Vagina (tissue), 2 donors: Measurements from ENCODE around the gene CHD9. TPM values are rescaled to one million over a fixed set of nuclear protein-coding genes. Genes with fewer than 3 reads are reported as not detected.
A peak's percentile ranks its signal among the peaks of the same experiment; 100 is the strongest.

Source experiments
- DNase-seq, 2 donors: peaks; one replicate each; pipeline ENCODE4 v3.0.0-alpha.2; 2017; ENCODE audit errors: extremely low spot score in 2 of 2
- H3K27ac ChIP-seq: fragments of 200-600 bp; sonication (generic); one replicate; pipeline ENCODE4 v1.5.1; 2019
- H3K27me3 ChIP-seq: fragments of 200-600 bp; sonication (generic); one replicate; pipeline ENCODE4 v1.5.1; 2019
- H3K36me3 ChIP-seq, 2 donors: fragments of 200-600 bp; sonication (generic); one replicate each; pipeline ENCODE4 v1.5.1; 2017 to 2019
- H3K4me1 ChIP-seq: fragments of 200-600 bp; sonication (generic); one replicate; pipeline ENCODE4 v1.5.1; 2019
- H3K4me3 ChIP-seq, 2 donors: fragments of 200-600 bp; sonication (generic); 1 replicate in 1 of 2; 2 replicates in 1 of 2; pipeline ENCODE4 v1.5.1; 2016 to 2019
- H3K9me3 ChIP-seq: fragments of 200-600 bp; sonication (generic); one replicate; pipeline ENCODE4 v1.5.1; 2019
- POLR2A ChIP-seq, 2 donors: fragments of 450-650 bp; IDR thresholded peaks; one replicate each; pipeline ENCODE4 v1.6.1; 2017; ENCODE audit warnings: antibody characterized with exemption in 2 of 2, mild to moderate bottlenecking in 2 of 2, moderate library complexity in 2 of 2
- POLR2AphosphoS5 ChIP-seq, 2 donors: sonication (generic); formaldehyde crosslinking; IDR thresholded peaks; one replicate each; pipeline ENCODE4 v1.9.0; 2017; ENCODE audit warnings: antibody characterized with exemption in 2 of 2, mild to moderate bottlenecking in 2 of 2, low read depth in 1 of 2; ENCODE audit not compliant: insufficient read depth in 1 of 2
- intact Hi-C: fragments of 100-400 bp; cut with DNase I; formaldehyde crosslinking; loops from one replicate; pipeline ENCODE4 v1.15.1; 2023
- total RNA-seq: library from RNA; depleted of rRNA; stranded (reverse); fragments of >200 nt; gene quantifications from one replicate; pipeline ENCODE4 v1.2.3, GENCODE V29; 2016
- TF ChIP-seq, protein P1 (sequence below), 3 experiments: fragments of 450-650 bp in 2 of 3; fragments of 200-600 bp in 1 of 3; sonication (generic) in 1 of 3; IDR thresholded peaks; one replicate each; pipeline ENCODE4 v1.5.1; 2017 to 2019; ENCODE audit warnings: antibody characterized with exemption in 3 of 3, mild to moderate bottlenecking in 2 of 3, moderate library complexity in 2 of 3

Gene CHD9
- total RNA-seq, 1 donor from 2014 or later: 77.6 TPM

DNA sequence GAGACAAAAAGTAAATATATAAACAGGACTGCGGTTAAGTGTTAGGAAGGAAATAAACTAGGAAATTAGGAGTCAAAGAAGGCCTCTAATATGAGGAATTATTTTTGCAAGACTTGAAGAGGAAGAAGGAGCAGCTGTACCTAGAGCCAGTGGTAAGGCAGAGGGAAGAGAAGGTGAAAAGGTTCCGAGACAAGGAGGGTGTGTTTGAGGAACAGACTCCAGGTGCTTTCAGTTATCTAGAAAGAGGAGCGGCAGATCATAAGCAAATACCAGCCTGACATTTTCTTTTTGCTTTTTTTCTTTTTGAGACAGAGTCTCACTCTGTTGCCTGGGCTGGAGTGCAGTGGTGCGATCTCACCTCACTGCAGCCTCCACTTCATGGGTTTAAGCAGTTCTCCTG, 61.0 kb downstream of the CHD9 start:
- no peaks in the 10 kb centered on the region for H3K4me1 ChIP-seq
- H3K36me3 ChIP-seq: no peaks in the 10 kb centered on the region
- H3K27ac ChIP-seq: no peak overlapping the region
- TF ChIP-seq, protein P1, sequence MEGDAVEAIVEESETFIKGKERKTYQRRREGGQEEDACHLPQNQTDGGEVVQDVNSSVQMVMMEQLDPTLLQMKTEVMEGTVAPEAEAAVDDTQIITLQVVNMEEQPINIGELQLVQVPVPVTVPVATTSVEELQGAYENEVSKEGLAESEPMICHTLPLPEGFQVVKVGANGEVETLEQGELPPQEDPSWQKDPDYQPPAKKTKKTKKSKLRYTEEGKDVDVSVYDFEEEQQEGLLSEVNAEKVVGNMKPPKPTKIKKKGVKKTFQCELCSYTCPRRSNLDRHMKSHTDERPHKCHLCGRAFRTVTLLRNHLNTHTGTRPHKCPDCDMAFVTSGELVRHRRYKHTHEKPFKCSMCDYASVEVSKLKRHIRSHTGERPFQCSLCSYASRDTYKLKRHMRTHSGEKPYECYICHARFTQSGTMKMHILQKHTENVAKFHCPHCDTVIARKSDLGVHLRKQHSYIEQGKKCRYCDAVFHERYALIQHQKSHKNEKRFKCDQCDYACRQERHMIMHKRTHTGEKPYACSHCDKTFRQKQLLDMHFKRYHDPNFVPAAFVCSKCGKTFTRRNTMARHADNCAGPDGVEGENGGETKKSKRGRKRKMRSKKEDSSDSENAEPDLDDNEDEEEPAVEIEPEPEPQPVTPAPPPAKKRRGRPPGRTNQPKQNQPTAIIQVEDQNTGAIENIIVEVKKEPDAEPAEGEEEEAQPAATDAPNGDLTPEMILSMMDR (IDR thresholded peaks at IDR 0.05): no peak
- TF ChIP-seq POLR2A (IDR thresholded peaks at IDR 0.05): no peak
- no peak for TF ChIP-seq POLR2AphosphoS5 (IDR thresholded peaks at IDR 0.05; ENCODE audit: insufficient read depth in 1 of 2, low read depth in 1 of 2)
- no peaks in the 10 kb centered on the region for H3K27me3 ChIP-seq
- H3K9me3 ChIP-seq: no peaks in the 10 kb centered on the region
- peak in 1 of 2 donors; percentile 13 for DNase-seq
- intact Hi-C loops: no loop called here
- H3K4me3 ChIP-seq: no peak overlapping the region

DNA sequence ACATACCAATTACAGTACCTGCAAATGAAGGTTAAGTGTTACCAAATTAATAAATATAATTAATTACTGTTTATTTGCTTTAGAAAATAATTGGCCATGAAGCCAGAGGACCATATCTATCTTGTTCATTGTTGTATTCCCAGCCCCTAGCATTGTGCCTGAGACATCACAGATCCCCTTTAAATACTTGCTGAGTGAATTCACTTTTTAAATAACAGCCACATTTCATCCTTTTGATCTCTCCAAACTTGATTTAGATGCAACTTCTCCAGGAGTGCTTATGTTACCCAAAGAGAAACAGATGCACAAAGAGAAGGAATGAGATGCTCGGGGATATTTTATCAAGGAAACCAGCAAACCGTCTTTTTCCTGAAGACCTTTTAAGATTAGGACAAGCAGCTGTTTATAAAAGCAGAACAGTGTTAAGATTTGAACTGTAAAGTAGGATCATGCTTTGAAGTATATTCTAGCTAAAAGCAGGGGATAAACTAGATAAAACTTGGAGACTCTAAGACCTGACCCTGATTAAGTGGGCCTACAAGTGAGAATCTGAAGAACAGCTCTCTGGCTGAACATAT, 66.3 kb downstream of the CHD9 start:
- H3K36me3 ChIP-seq: no peaks in the 10 kb centered on the region
- H3K27ac ChIP-seq: no peak overlapping the region
- H3K4me1 ChIP-seq: no peaks in the 10 kb centered on the region
- DNase-seq: no peak
- no peaks in the 10 kb centered on the region for H3K9me3 ChIP-seq
- H3K27me3 ChIP-seq: no peaks in the 10 kb centered on the region
- intact Hi-C loops: no loop called here
- H3K4me3 ChIP-seq: no peak overlapping the region
- no peak for TF ChIP-seq POLR2A (IDR thresholded peaks at IDR 0.05)
- no peak for TF ChIP-seq POLR2AphosphoS5 (IDR thresholded peaks at IDR 0.05; ENCODE audit: insufficient read depth in 1 of 2, low read depth in 1 of 2)
- TF ChIP-seq, protein P1 (IDR thresholded peaks at IDR 0.05): no peak

DNA sequence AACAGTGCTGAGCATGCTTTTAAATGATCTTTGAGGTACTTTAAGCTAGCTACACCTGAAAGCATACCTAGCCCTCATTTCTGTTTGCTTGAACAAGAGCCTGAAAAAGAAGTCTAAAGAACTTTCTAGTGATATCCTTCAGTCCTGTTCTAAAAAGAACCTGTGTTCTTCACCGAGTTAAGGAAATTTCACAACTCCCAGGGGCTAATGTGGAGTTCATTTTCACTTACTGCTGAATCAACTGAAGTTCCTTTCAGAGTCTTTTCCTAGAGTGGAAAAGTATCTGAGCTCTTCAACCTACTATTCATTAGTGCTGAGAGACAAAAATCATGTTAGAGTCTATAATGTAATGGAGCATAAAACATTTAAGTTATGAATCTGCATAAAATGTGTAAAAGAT, 66.9 kb downstream of the CHD9 start:
- Histone ChIP-seq H3K36me3 (no peaks in the 10 kb centered on the region), H3K27ac (no peak overlapping the region), H3K27me3 (no peaks in the 10 kb centered on the region), H3K4me3 (no peak overlapping the region), H3K4me1 (no peaks in the 10 kb centered on the region), H3K9me3 (no peaks in the 10 kb centered on the region)
- intact Hi-C loops: no loop called here
- no peak for DNase-seq
- TF ChIP-seq POLR2A (IDR thresholded peaks at IDR 0.05) (no peak), POLR2AphosphoS5 (IDR thresholded peaks at IDR 0.05; ENCODE audit: insufficient read depth in 1 of 2, low read depth in 1 of 2) (no peak)
- TF ChIP-seq, protein P1 (IDR thresholded peaks at IDR 0.05): no peak

DNA sequence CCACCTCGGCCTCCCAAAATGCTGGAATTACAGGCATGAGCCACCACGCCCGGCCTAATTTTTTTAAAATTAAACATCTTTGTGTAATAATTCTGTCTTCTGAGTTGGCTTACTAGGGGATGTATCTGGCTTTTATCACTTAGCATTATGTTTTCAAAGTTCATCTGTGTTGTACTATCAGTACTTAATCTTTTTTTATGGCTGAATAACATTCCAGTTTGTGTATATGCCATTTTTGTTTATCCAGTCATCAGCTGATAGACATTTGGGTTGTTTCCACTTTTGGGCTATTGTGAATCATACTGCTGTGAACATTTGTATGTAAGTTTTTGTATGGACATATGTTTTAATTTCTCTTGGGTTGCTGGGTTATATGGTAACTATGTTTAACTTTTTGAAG, 69.0 kb downstream of the CHD9 start:
- intact Hi-C loops: no loop called here
- no peaks in the 10 kb centered on the region for H3K36me3 ChIP-seq
- TF ChIP-seq POLR2AphosphoS5 (IDR thresholded peaks at IDR 0.05; ENCODE audit: insufficient read depth in 1 of 2, low read depth in 1 of 2) (no peak), POLR2A (IDR thresholded peaks at IDR 0.05) (no peak)
- no peaks in the 10 kb centered on the region for H3K9me3 ChIP-seq
- DNase-seq: no peak
- no peak overlapping the region for H3K27ac ChIP-seq
- no peak overlapping the region for H3K4me3 ChIP-seq
- H3K4me1 ChIP-seq: no peaks in the 10 kb centered on the region
- no peaks in the 10 kb centered on the region for H3K27me3 ChIP-seq

DNA sequence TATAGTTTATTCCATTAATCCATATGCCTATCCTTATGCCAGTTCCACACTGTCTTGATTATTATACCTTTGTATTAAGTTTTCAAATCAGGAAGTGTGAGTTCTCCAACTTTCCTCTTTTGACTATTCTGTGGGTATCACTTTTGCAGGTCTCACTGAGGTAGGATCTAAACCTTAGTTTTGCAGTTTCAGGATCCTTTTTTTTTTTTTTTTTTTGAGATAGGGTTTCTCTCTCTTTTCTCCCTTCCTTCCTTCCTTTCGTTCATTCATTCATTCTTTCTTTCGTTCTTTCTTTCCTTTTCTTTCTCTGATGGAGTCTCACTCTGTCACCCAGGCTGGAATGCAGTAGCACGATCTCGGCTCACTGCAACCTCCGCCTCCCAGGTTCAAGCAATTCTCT, 71.6 kb downstream of the CHD9 start:
- peaks cover 12% of the 10 kb centered on the region for H3K4me1 ChIP-seq
- no peak overlapping the region for H3K4me3 ChIP-seq
- intact Hi-C loops: no loop called here
- H3K27ac ChIP-seq: no peak overlapping the region
- H3K9me3 ChIP-seq: no peaks in the 10 kb centered on the region
- no peaks in the 10 kb centered on the region for H3K27me3 ChIP-seq
- TF ChIP-seq, protein P1 (IDR thresholded peaks at IDR 0.05): no peak
- TF ChIP-seq POLR2A (IDR thresholded peaks at IDR 0.05): no peak
- no peak for TF ChIP-seq POLR2AphosphoS5 (IDR thresholded peaks at IDR 0.05; ENCODE audit: insufficient read depth in 1 of 2, low read depth in 1 of 2)
- H3K36me3 ChIP-seq: no peaks in the 10 kb centered on the region
- no peak for DNase-seq
